HEK293 (cell line): Measurements from ENCODE around the gene PRR15L.

Experiments used
- CTCF ChIA-PET: fragments of 350-600 bp; formaldehyde crosslinking; extraction: SDS; loops from one replicate; lab custom pipeline; 2021; ENCODE audit warnings: antibody characterized with exemption; lab: Yijun Ruan, JAX
- POLR2A ChIA-PET: fragments of 300-600 bp; formaldehyde crosslinking; extraction: SDS; loops from one replicate; lab custom pipeline; 2020; ENCODE audit warnings: antibody characterized with exemption, inconsistent platforms; lab: Yijun Ruan, JAX
- H3K27ac ChIP-seq: fragments of 200-500 bp; sonication (Bioruptor generic); 2 replicates; pipeline ENCODE4 v1.5.1; 2014; ENCODE audit warnings: low read depth, low read length, control low read depth, inconsistent platforms; ENCODE audit errors: extremely low read depth
- H3K36me3 ChIP-seq, 2 experiments: fragments of 200-500 bp in 1 of 2; sonication (Bioruptor generic) in 1 of 2; 1 replicate in 1 of 2; 2 replicates in 1 of 2; pipeline ENCODE4 v1.5.1; 2014 to 2017; ENCODE audit warnings: inconsistent platforms in 2 of 2, low read length in 2 of 2; ENCODE audit not compliant: control insufficient read depth in 2 of 2, insufficient read depth in 1 of 2
- H3K4me1 ChIP-seq: fragments of 200-500 bp; sonication (Bioruptor generic); 2 replicates; pipeline ENCODE4 v1.5.1; 2014; ENCODE audit warnings: mild to moderate bottlenecking, low read length, inconsistent platforms; ENCODE audit not compliant: control insufficient read depth, insufficient read depth
- H3K4me3 ChIP-seq: 2 replicates; pipeline ENCODE4 v1.5.1; 2011; ENCODE audit warnings: low read depth, mild to moderate bottlenecking, control low read depth, low read length, moderate library complexity
- H3K9me3 ChIP-seq: fragments of 200-500 bp; sonication (Bioruptor generic); 2 replicates; pipeline ENCODE4 v1.5.1; 2014; ENCODE audit warnings: low read depth, low read length, inconsistent platforms; ENCODE audit not compliant: control insufficient read depth, insufficient read depth
- GLI2 ChIP-seq: fragments of 450-650 bp; formaldehyde crosslinking; IDR thresholded peaks from 2 replicates; pipeline ENCODE4; 2017; ENCODE audit warnings: missing biosample characterization, missing genetic modification characterization, low read depth, borderline replicate concordance
- GLI4 ChIP-seq: fragments of 450-650 bp; formaldehyde crosslinking; IDR thresholded peaks from 2 replicates; pipeline ENCODE4 v1.5.1; 2016; ENCODE audit warnings: missing biosample characterization, missing genetic modification characterization
- OSR2 ChIP-seq: fragments of 450-650 bp; formaldehyde crosslinking; IDR thresholded peaks from 2 replicates; pipeline ENCODE4 v1.5.1; 2016; ENCODE audit warnings: missing biosample characterization, missing genetic modification characterization
- REPIN1 ChIP-seq: fragments of 450-650 bp; formaldehyde crosslinking; IDR thresholded peaks from 2 replicates; pipeline ENCODE4 v1.5.1; 2017; ENCODE audit warnings: missing biosample characterization, missing genetic modification characterization, low read depth
- TRIM28 ChIP-seq: IDR thresholded peaks from 2 replicates; pipeline ENCODE4 v1.6.1; 2011; ENCODE audit warnings: low read length, control low read depth, borderline replicate concordance
- WT1 ChIP-seq: fragments of 450-650 bp; formaldehyde crosslinking; IDR thresholded peaks from 2 replicates; pipeline ENCODE4 v1.5.1; 2016; ENCODE audit warnings: missing biosample characterization, missing genetic modification characterization
- YY1 ChIP-seq: fragments of 450-650 bp; formaldehyde crosslinking; IDR thresholded peaks from 2 replicates; pipeline ENCODE4 v1.5.1; 2018; ENCODE audit warnings: missing biosample characterization, missing genetic modification characterization
- ZBTB1 ChIP-seq: fragments of 450-650 bp; formaldehyde crosslinking; IDR thresholded peaks from 2 replicates; pipeline ENCODE4 v1.5.1; 2016; ENCODE audit warnings: missing biosample characterization, missing genetic modification characterization
- ZIC2 ChIP-seq: fragments of 450-650 bp; formaldehyde crosslinking; IDR thresholded peaks from 2 replicates; pipeline ENCODE4 v1.5.1; 2016; ENCODE audit warnings: missing biosample characterization, missing genetic modification characterization
- ZNF202 ChIP-seq: fragments of 450-650 bp; formaldehyde crosslinking; IDR thresholded peaks from 2 replicates; pipeline ENCODE4 v1.5.1; 2016; ENCODE audit warnings: missing biosample characterization, missing genetic modification characterization, borderline replicate concordance
- ZNF214 ChIP-seq: fragments of 450-650 bp; formaldehyde crosslinking; IDR thresholded peaks from 2 replicates; pipeline ENCODE4 v1.5.1; 2017; ENCODE audit warnings: missing biosample characterization, mild to moderate bottlenecking, missing genetic modification characterization, borderline replicate concordance
- ZNF223 ChIP-seq: fragments of 450-650 bp; formaldehyde crosslinking; IDR thresholded peaks from 2 replicates; pipeline ENCODE4 v1.5.1; 2016; ENCODE audit warnings: missing biosample characterization, missing genetic modification characterization
- ZNF549 ChIP-seq: fragments of 450-650 bp; IDR thresholded peaks from 2 replicates; pipeline ENCODE4 v1.5.1; 2018; ENCODE audit warnings: missing biosample characterization, missing genetic modification characterization, mild to moderate bottlenecking, inconsistent platforms, moderate library complexity
- ZNF560 ChIP-seq: fragments of 450-650 bp; formaldehyde crosslinking; IDR thresholded peaks from 2 replicates; pipeline ENCODE4 v1.5.1; 2017; ENCODE audit warnings: missing biosample characterization, missing genetic modification characterization, borderline replicate concordance
- ZNF629 ChIP-seq: fragments of 450-650 bp; formaldehyde crosslinking; IDR thresholded peaks from 2 replicates; pipeline ENCODE4 v1.5.1; 2017; ENCODE audit warnings: missing biosample characterization, missing genetic modification characterization
- ZNF664 ChIP-seq: fragments of 450-650 bp; formaldehyde crosslinking; IDR thresholded peaks from 2 replicates; pipeline ENCODE4 v1.5.1; 2016; ENCODE audit warnings: missing biosample characterization, missing genetic modification characterization
- ZNF707 ChIP-seq: fragments of 450-650 bp; formaldehyde crosslinking; IDR thresholded peaks from 2 replicates; pipeline ENCODE4 v1.5.1; 2016; ENCODE audit warnings: missing biosample characterization, missing genetic modification characterization
- TF ChIP-seq, protein P1 (sequence below): fragments of 450-650 bp; formaldehyde crosslinking; conservative IDR thresholded peaks from 2 replicates; pipeline ENCODE4 v1.5.1; 2016; ENCODE audit warnings: low read depth, missing biosample characterization, missing genetic modification characterization
- TF ChIP-seq, protein P2 (sequence below): fragments of 450-650 bp; formaldehyde crosslinking; IDR thresholded peaks from 2 replicates; pipeline ENCODE4 v1.5.1; 2016; ENCODE audit warnings: missing biosample characterization, missing genetic modification characterization
- TF ChIP-seq, protein P3 (sequence below): fragments of 450-650 bp; formaldehyde crosslinking; IDR thresholded peaks from 2 replicates; pipeline ENCODE4 v1.5.1; 2017; ENCODE audit warnings: missing biosample characterization, missing genetic modification characterization

Gene PRR15L

DNA sequence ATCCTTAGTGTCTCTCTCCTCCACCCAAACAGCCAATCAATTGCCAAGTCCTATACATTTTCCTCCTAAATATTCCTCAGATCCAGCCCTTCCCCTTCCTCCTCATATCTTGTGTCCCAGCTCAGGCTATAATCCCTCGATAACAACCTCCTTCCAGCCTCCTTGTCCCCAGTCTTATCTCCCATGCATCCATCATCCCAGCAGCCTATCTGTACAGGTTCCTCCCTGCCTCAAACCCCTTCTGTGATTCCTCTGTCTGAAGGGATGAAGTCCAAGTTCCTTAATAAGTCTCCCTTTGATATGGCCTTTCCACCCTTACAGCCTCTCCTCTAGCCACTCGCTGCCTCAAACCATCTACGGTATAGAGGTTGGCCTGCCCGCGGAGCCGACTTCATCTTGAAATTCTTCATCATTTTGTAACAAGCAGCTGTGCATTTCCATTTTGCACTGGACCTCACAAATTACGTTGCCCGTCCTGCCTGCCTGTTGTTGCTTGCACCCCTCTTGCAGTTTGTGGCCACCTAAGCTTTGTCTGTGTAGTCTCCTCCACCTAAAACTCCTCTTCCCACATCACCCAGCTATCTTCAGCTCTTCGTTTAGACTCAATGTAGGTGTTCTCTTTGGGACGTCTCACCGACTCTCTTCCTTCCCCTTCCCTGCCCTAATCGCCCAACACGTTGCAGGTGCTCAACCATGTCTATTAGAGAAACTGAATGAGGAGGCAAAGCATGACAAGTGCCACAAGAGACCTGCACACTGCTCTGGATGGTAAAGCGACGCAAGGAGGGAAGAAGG, 12.4 kb upstream of the PRR15L start (continued):
- TF ChIP-seq, protein P1, sequence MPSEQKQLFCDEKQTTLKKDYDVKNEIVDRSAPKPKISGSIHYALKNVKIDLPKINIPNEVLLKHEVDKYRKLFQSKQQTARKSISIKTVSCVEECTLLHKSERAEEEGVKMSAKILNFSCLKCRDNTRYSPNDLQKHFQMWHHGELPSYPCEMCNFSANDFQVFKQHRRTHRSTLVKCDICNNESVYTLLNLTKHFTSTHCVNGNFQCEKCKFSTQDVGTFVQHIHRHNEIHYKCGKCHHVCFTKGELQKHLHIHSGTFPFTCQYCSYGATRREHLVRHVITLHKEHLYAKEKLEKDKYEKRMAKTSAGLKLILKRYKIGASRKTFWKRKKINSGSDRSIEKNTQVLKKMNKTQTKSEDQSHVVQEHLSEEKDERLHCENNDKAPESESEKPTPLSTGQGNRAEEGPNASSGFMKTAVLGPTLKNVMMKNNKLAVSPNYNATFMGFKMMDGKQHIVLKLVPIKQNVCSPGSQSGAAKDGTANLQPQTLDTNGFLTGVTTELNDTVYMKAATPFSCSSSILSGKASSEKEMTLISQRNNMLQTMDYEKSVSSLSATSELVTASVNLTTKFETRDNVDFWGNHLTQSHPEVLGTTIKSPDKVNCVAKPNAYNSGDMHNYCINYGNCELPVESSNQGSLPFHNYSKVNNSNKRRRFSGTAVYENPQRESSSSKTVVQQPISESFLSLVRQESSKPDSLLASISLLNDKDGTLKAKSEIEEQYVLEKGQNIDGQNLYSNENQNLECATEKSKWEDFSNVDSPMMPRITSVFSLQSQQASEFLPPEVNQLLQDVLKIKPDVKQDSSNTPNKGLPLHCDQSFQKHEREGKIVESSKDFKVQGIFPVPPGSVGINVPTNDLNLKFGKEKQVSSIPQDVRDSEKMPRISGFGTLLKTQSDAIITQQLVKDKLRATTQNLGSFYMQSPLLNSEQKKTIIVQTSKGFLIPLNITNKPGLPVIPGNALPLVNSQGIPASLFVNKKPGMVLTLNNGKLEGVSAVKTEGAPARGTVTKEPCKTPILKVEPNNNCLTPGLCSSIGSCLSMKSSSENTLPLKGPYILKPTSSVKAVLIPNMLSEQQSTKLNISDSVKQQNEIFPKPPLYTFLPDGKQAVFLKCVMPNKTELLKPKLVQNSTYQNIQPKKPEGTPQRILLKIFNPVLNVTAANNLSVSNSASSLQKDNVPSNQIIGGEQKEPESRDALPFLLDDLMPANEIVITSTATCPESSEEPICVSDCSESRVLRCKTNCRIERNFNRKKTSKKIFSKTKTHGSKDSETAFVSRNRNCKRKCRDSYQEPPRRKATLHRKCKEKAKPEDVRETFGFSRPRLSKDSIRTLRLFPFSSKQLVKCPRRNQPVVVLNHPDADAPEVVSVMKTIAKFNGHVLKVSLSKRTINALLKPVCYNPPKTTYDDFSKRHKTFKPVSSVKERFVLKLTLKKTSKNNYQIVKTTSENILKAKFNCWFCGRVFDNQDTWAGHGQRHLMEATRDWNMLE (tag by site-specific recombination): no peak
- TF ChIP-seq TRIM28 (no peak), WT1 (0 out of 2 replicates have a peak, but pooled peaks have one; percentile 9), ZNF707 (tag by site-specific recombination) (no peak), ZNF664 (tag by site-specific recombination) (no peak), REPIN1 (no peak)

DNA sequence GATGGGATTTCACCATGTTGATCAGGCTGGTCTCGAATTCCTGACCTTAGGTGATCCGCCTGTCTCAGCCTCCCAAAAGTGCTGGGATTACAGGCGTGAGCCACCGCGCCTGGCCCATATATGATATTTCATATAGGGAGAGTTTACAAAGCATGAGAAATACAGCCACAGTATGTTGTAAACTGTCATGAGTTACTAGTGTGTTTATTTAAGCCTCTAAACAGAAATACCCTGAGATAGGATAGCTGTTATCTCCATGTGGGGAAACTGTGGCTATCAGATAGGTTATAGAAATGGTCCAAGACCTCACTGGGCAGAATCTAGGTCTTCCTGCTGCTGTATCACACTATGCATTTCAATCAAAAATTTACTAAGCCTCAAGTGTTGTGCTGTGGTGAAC, 11.2 kb upstream of the PRR15L start:
- H3K4me1 ChIP-seq: peaks cover 7% of the 10 kb centered on the region; the same call in 1 of the 2 replicates
- POLR2A ChIA-PET: interaction anchor here (0.6 to 2.9 kb wide), 4 partner anchors 11 to 139 kb away, joined by 3 to 37 read pairs (median 4); partner anchors contain the start of genes PNPO, PRR15L and SNX11
- CTCF ChIA-PET: interaction anchor here (0.6 to 21.9 kb wide), 8 partner anchors 10 to 125 kb away, joined by 3 to 592 read pairs (median 7); partner anchors contain the start of genes PNPO and PRR15L
- H3K9me3 ChIP-seq: no peaks in the 10 kb centered on the region
- peaks cover 2 to 15% of the 10 kb centered on the region in 2 experiments for H3K36me3 ChIP-seq
- H3K4me3 ChIP-seq: no peak overlapping the region
- no peak overlapping the region for H3K27ac ChIP-seq
- TF ChIP-seq YY1 (tag by site-specific recombination): no peak
- no peak for TF ChIP-seq GLI4 (tag by site-specific recombination)
- TF ChIP-seq, protein P1 (tag by site-specific recombination): no peak
- no peak for TF ChIP-seq GLI2 (tag by site-specific recombination)
- TF ChIP-seq ZNF549 (tag by site-specific recombination): no peak
- TF ChIP-seq, protein P2, sequence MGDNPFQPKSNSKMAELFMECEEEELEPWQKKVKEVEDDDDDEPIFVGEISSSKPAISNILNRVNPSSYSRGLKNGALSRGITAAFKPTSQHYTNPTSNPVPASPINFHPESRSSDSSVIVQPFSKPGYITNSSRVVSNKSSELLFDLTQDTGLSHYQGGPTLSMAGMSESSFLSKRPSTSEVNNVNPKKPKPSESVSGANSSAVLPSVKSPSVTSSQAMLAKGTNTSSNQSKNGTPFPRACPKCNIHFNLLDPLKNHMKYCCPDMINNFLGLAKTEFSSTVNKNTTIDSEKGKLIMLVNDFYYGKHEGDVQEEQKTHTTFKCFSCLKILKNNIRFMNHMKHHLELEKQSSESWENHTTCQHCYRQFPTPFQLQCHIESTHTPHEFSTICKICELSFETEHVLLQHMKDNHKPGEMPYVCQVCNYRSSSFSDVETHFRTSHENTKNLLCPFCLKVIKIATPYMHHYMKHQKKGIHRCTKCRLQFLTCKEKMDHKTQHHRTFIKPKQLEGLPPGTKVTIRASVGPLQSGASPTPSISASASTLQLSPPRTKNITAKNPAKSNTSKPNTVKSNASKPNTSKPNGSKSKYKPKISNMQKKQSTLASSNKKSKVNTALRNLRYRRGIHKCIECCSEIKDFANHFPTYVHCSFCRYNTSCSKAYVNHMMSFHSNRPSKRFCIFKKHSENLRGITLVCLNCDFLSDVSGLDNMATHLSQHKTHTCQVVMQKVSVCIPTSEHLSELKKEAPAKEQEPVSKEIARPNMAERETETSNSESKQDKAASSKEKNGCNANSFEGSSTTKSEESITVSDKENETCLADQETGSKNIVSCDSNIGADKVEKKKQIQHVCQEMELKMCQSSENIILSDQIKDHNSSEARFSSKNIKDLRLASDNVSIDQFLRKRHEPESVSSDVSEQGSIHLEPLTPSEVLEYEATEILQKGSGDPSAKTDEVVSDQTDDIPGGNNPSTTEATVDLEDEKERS: no peak
- no peak for TF ChIP-seq ZBTB1 (tag by site-specific recombination)
- TF ChIP-seq ZNF223: no peak
- no peak for TF ChIP-seq OSR2 (tag by site-specific recombination)
- TF ChIP-seq ZNF202 (tag by site-specific recombination): no peak
- TF ChIP-seq ZIC2: no peak
- TF ChIP-seq ZNF629 (tag by site-specific recombination): no peak
- TF ChIP-seq ZNF214 (tag by site-specific recombination): no peak
- TF ChIP-seq, protein P3, sequence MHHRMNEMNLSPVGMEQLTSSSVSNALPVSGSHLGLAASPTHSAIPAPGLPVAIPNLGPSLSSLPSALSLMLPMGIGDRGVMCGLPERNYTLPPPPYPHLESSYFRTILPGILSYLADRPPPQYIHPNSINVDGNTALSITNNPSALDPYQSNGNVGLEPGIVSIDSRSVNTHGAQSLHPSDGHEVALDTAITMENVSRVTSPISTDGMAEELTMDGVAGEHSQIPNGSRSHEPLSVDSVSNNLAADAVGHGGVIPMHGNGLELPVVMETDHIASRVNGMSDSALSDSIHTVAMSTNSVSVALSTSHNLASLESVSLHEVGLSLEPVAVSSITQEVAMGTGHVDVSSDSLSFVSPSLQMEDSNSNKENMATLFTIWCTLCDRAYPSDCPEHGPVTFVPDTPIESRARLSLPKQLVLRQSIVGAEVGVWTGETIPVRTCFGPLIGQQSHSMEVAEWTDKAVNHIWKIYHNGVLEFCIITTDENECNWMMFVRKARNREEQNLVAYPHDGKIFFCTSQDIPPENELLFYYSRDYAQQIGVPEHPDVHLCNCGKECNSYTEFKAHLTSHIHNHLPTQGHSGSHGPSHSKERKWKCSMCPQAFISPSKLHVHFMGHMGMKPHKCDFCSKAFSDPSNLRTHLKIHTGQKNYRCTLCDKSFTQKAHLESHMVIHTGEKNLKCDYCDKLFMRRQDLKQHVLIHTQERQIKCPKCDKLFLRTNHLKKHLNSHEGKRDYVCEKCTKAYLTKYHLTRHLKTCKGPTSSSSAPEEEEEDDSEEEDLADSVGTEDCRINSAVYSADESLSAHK: no peak
- no peak for TF ChIP-seq ZNF560 (tag by site-specific recombination)
